H1 (cell line): ENCODE measurements around the gene SLC48A1. TPM values are rescaled to one million over a fixed set of nuclear protein-coding genes. Genes with fewer than 3 reads are reported as not detected.

Experiments used
- CTCF ChIA-PET: fragments of 300-600 bp; sonication (Branson Sonifier 250); formaldehyde crosslinking; loops from one replicate; lab custom pipeline; 2021; ENCODE audit not compliant: partially characterized antibody; lab: Charles Lee
- POLR2A ChIA-PET: fragments of 300-600 bp; sonication (Branson Sonifier 250); formaldehyde crosslinking; loops from one replicate; lab custom pipeline; 2021; ENCODE audit warnings: inconsistent platforms; ENCODE audit not compliant: partially characterized antibody; lab: Charles Lee
- DNase-seq, 2 experiments: peaks; one replicate each; pipeline versions ENCODE4 v3.0.0 to v3.0.0-alpha.2; 2010 to 2022; ENCODE audit warnings: low spot score in 2 of 2, low read depth in 1 of 2, mixed read lengths in 1 of 2
- FAIRE-seq: peaks from 2 replicates; lab custom pipeline; 2011; peaks lifted over from hg19 to GRCh38; lab: Jason Lieb, UNC
- H2AFZ ChIP-seq: 2 replicates; pipeline ENCODE4 v1.8.1; 2012; ENCODE audit warnings: low read length, inconsistent platforms
- H2AK5ac ChIP-seq: 2 replicates; pipeline ENCODE4 v1.6.1; 2013; ENCODE audit warnings: low read depth, low read length
- H2BK120ac ChIP-seq: replicated peaks from 2 replicates; pipeline ENCODE3; 2013; ENCODE audit warnings: low read depth, low read length, inconsistent platforms
- H2BK12ac ChIP-seq: 2 replicates; pipeline ENCODE4 v1.6.1; 2013; ENCODE audit warnings: low read depth, low read length
- H2BK15ac ChIP-seq: 2 replicates; pipeline ENCODE4 v1.6.1; 2013; ENCODE audit warnings: low read length
- H2BK20ac ChIP-seq: 2 replicates; pipeline ENCODE4 v1.6.1; 2013; ENCODE audit warnings: low read length
- H2BK5ac ChIP-seq: 2 replicates; pipeline ENCODE4 v1.6.1; 2013; ENCODE audit warnings: low read depth, low read length
- H3K14ac ChIP-seq: 2 replicates; pipeline ENCODE4 v1.6.1; 2013; ENCODE audit warnings: inconsistent platforms; ENCODE audit not compliant: insufficient read length
- H3K18ac ChIP-seq: 2 replicates; pipeline ENCODE4 v1.6.1; 2013; ENCODE audit warnings: low read length; ENCODE audit errors: extremely low read depth
- H3K23ac ChIP-seq: 2 replicates; pipeline ENCODE4 v1.6.1; 2013; ENCODE audit warnings: inconsistent platforms; ENCODE audit not compliant: insufficient read length
- H3K23me2 ChIP-seq: 2 replicates; pipeline ENCODE4 v1.6.1; 2013; ENCODE audit warnings: low read depth, low read length
- H3K27ac ChIP-seq: 2 replicates; pipeline ENCODE4 v1.6.1; 2011; ENCODE audit warnings: low read depth, low read length, inconsistent platforms
- H3K27me3 ChIP-seq, 4 experiments: replicated peaks in 1 of 4; 1 replicate in 1 of 4; 2 replicates in 3 of 4; pipeline versions ENCODE4 v1.6.1 to v1.8.1; 2011 to 2013; ENCODE audit warnings: low read length in 3 of 4, mild to moderate bottlenecking in 3 of 4, inconsistent platforms in 2 of 4, mixed read lengths in 2 of 4, moderate library complexity in 1 of 4; ENCODE audit not compliant: control insufficient read depth in 3 of 4, insufficient read depth in 3 of 4; ENCODE audit errors: extremely low read depth in 1 of 4
- H3K36me3 ChIP-seq, 4 experiments: 2 replicates each; pipeline versions ENCODE4 v1.6.1 to v1.8.1; 2011 to 2013; ENCODE audit warnings: mild to moderate bottlenecking in 4 of 4, low read length in 3 of 4, moderate library complexity in 2 of 4, control low read depth in 1 of 4, inconsistent platforms in 1 of 4; ENCODE audit not compliant: insufficient read depth in 4 of 4, control insufficient read depth in 2 of 4
- H3K4ac ChIP-seq: replicated peaks from 2 replicates; pipeline ENCODE3; 2013; ENCODE audit warnings: low read length, low read depth, mixed read lengths, inconsistent platforms; ENCODE audit not compliant: insufficient read length
- H3K4me1 ChIP-seq, 4 experiments: replicated peaks in 1 of 4; 1 replicate in 1 of 4; 2 replicates in 3 of 4; pipeline versions ENCODE4 v1.6.1 to v1.8.1; 2011 to 2013; ENCODE audit warnings: low read length in 3 of 4, inconsistent platforms in 2 of 4, mixed read lengths in 1 of 4; ENCODE audit not compliant: insufficient read depth in 4 of 4, control insufficient read depth in 3 of 4
- H3K4me2 ChIP-seq, 2 experiments: 2 replicates each; pipeline versions ENCODE4 v1.6.1 to v1.8.1; 2011 to 2013; ENCODE audit warnings: low read depth in 2 of 2, low read length in 2 of 2, control low read depth in 1 of 2, inconsistent platforms in 1 of 2, mild to moderate bottlenecking in 1 of 2; ENCODE audit not compliant: insufficient read depth in 1 of 2
- H3K4me3 ChIP-seq, 4 experiments: fragments of 200-600, 300-600 bp in 1 of 4; sonication (generic), shearing (Covaris generic), sonication (Bioruptor Twin) in 1 of 4; 2 replicates each; pipeline versions ENCODE4 v1.5.1 to v1.8.1; 2011 to 2016; ENCODE audit warnings: low read length in 4 of 4, low read depth in 3 of 4, control low read depth in 2 of 4, inconsistent platforms in 2 of 4, mild to moderate bottlenecking in 2 of 4, mixed read lengths in 1 of 4, moderate library complexity in 1 of 4; ENCODE audit not compliant: insufficient read depth in 2 of 4; ENCODE audit errors: extremely low read depth in 1 of 4
- H3K56ac ChIP-seq: replicated peaks from 2 replicates; pipeline ENCODE3; 2013; ENCODE audit warnings: low read depth, mild to moderate bottlenecking, mixed read lengths, low read length, inconsistent platforms; ENCODE audit not compliant: insufficient read length
- H3K79me1 ChIP-seq: 2 replicates; pipeline ENCODE4 v1.6.1; 2013; ENCODE audit warnings: low read depth, low read length, control low read depth
- H3K79me2 ChIP-seq, 2 experiments: 2 replicates each; pipeline versions ENCODE4 v1.6.1 to v1.8.1; 2012 to 2013; ENCODE audit warnings: low read length in 2 of 2, mild to moderate bottlenecking in 2 of 2, inconsistent platforms in 1 of 2; ENCODE audit not compliant: insufficient read depth in 2 of 2, control insufficient read depth in 1 of 2
- H3K9ac ChIP-seq, 4 experiments: replicated peaks in 1 of 4; 1 replicate in 1 of 4; 2 replicates in 3 of 4; pipeline versions ENCODE4 v1.6.1 to v1.8.1; 2011 to 2013; ENCODE audit warnings: low read depth in 3 of 4, low read length in 3 of 4, control low read depth in 2 of 4, mild to moderate bottlenecking in 2 of 4, moderate library complexity in 2 of 4, inconsistent platforms in 1 of 4; ENCODE audit errors: extremely low read depth in 1 of 4
- H3K9me3 ChIP-seq, 2 experiments: 2 replicates each; pipeline versions ENCODE4 v1.6.1 to v1.8.1; 2012 to 2013; ENCODE audit warnings: mild to moderate bottlenecking in 2 of 2, moderate library complexity in 2 of 2, control low read depth in 1 of 2, inconsistent platforms in 1 of 2, low read depth in 1 of 2, low read length in 1 of 2, mixed read lengths in 1 of 2; ENCODE audit not compliant: insufficient read depth in 2 of 2
- H4K20me1 ChIP-seq, 2 experiments: replicated peaks in 1 of 2; 2 replicates each; pipeline versions ENCODE3 to v1.8.1; 2011 to 2013; ENCODE audit warnings: inconsistent platforms in 2 of 2, low read length in 2 of 2, mild to moderate bottlenecking in 1 of 2; ENCODE audit not compliant: insufficient read depth in 2 of 2, control insufficient read depth in 1 of 2
- H4K5ac ChIP-seq: 2 replicates; pipeline ENCODE4 v1.6.1; 2013; ENCODE audit warnings: low read length, low read depth, mixed read lengths, inconsistent platforms; ENCODE audit not compliant: insufficient read length
- H4K8ac ChIP-seq: 2 replicates; pipeline ENCODE4 v1.8.0; 2013; ENCODE audit warnings: mild to moderate bottlenecking, moderate library complexity, low read length, inconsistent platforms; ENCODE audit not compliant: insufficient read depth; ENCODE audit errors: extremely low read depth
- H4K91ac ChIP-seq: replicated peaks from 2 replicates; pipeline ENCODE3; 2013; ENCODE audit warnings: low read length, mixed read lengths, inconsistent platforms; ENCODE audit not compliant: insufficient read length
- CBX8 ChIP-seq: fragments of 300-800, 300-1000 bp; sonication (generic); IDR thresholded peaks from 2 replicates; pipeline ENCODE4 v1.7.1; 2016; ENCODE audit warnings: low read depth, low read length, borderline replicate concordance
- E2F6 ChIP-seq: IDR thresholded peaks from 2 replicates; pipeline ENCODE4 v1.6.1; 2012; ENCODE audit warnings: inconsistent platforms
- EGR1 ChIP-seq: IDR thresholded peaks from 2 replicates; pipeline ENCODE4 v1.6.1; 2011; ENCODE audit warnings: low read depth, low read length, borderline replicate concordance
- HDAC2 ChIP-seq, 2 experiments: fragments of 300-600 bp in 1 of 2; sonication (generic) in 1 of 2; IDR thresholded peaks; 2 replicates each; pipeline ENCODE4 v1.6.1; 2011 to 2012; ENCODE audit warnings: low read depth in 2 of 2, low read length in 2 of 2, mild to moderate bottlenecking in 2 of 2, moderate library complexity in 2 of 2, borderline replicate concordance in 1 of 2, inconsistent platforms in 1 of 2
- HDAC6 ChIP-seq: IDR thresholded peaks from one replicate; pipeline ENCODE4 v1.7.1; 2012; ENCODE audit warnings: low read depth, mild to moderate bottlenecking, inconsistent platforms, low read length, moderate library complexity
- RAD21 ChIP-seq, 2 experiments: IDR thresholded peaks in 1 of 2; conservative IDR thresholded peaks in 1 of 2; 2 replicates each; pipeline ENCODE4 v1.6.1; 2011; ENCODE audit warnings: low read depth in 2 of 2, low read length in 2 of 2, improper control_type of control experiment in 1 of 2, inconsistent platforms in 1 of 2, mild to moderate bottlenecking in 1 of 2, moderate library complexity in 1 of 2
- SP2 ChIP-seq: IDR thresholded peaks from 2 replicates; pipeline ENCODE4 v1.6.1; 2012; ENCODE audit warnings: mild to moderate bottlenecking, low read length, inconsistent platforms
- TCF12 ChIP-seq: IDR thresholded peaks from 2 replicates; pipeline ENCODE4 v1.6.1; 2011; ENCODE audit warnings: low read depth, mild to moderate bottlenecking, low read length
- YY1 ChIP-seq: IDR thresholded peaks from 2 replicates; pipeline ENCODE4 v1.6.1; 2011; ENCODE audit warnings: low read depth, mild to moderate bottlenecking, low read length
- WGBS, 2 experiments: shearing (Covaris generic) in 1 of 2; methylation state at CpG; one replicate each; pipeline versions ENCODE4 v1.1.6 to v1.1.7; 2013 to 2015; ENCODE audit warnings: low lambda C conversion rate in 2 of 2, mixed read lengths in 2 of 2, inconsistent platforms in 1 of 2, low coverage in 1 of 2, missing lambda C conversion rate in 1 of 2; ENCODE audit not compliant: insufficient replicate concordance in 2 of 2, insufficient coverage in 1 of 2, insufficient read length in 1 of 2; ENCODE audit errors: extremely low coverage in 1 of 2, missing lambda C conversion rate in 1 of 2; 5-methylcytosine and 5-hydroxymethylcytosine counted together
- polyA plus RNA-seq, 7 experiments: library from polyadenylated mRNA; depleted of rRNA in 3 of 7; stranded (reverse) in 5 of 7; unstranded in 2 of 7; fragments of >200 nt in 5 of 7; fragments of 200-250 nt in 2 of 7; gene quantifications; 1 replicate in 5 of 7; 2 replicates in 1 of 7; 4 replicates in 1 of 7; pipeline versions ENCODE4 v1.2.1 to v1.2.3, GENCODE V29; 2011 to 2013; ENCODE audit warnings: missing spikeins in 2 of 7, mixed read lengths in 2 of 7
- total RNA-seq: library from RNA; stranded (reverse); fragmentation: NEBNext Ultra II Directional; extraction: Animal tissue kit (Norgen Biotek cat#: 25700); gene quantifications from 2 replicates; pipeline ENCODE4 v1.2.1, GENCODE V29; 2021

SLC48A1 gene
- total and polyA plus RNA-seq, 2 of the 8 experiments (the other 6 are each of a cell fraction or from before 2014, with no cell fraction given), result 9.5 to 14.1 TPM

- Histone ChIP-seq H2BK12ac (no peak overlapping the region), H2BK120ac (no peak overlapping the region), H3K4me2 (no peak overlapping the region), H3K27ac (no peak overlapping the region), H3K36me3 (no peaks in the 10 kb centered on the region), H3K18ac (no peak overlapping the region), H3K4me3 (no peak overlapping the region), H4K8ac (no peak overlapping the region), H2BK15ac (no peak overlapping the region), H3K27me3 (0 out of 7 replicates have a peak, but pooled peaks cover 0 to 2% (median 0%) of the 10 kb centered on the region in 4 experiments), H2BK5ac (no peak overlapping the region), H3K56ac (no peak overlapping the region), H4K91ac (no peak overlapping the region), H2BK20ac (no peak overlapping the region), H3K79me1 (no peaks in the 10 kb centered on the region), H3K23ac (no peak overlapping the region), H3K4me1 (peaks cover 0 to under 1% (median 0%) of the 10 kb centered on the region in 4 experiments; a peak in 2 of 7 replicates), H3K9ac (no peak overlapping the region), H2AFZ (no peak overlapping the region), H3K14ac (no peak overlapping the region), H3K23me2 (no peaks in the 10 kb centered on the region), H4K5ac (no peak overlapping the region), H3K9me3 (no peaks in the 10 kb centered on the region), H2AK5ac (no peak overlapping the region), H4K20me1 (no peaks in the 10 kb centered on the region), H3K79me2 (no peaks in the 10 kb centered on the region), H3K4ac (no peak overlapping the region)
- DNase-seq (no peak), FAIRE-seq (no peak)
- ChIA-PET POLR2A (interaction anchor here (1.5 kb wide), 1 partner anchor 12 kb away, joined by 4 read pairs; no protein-coding TSS in a partner anchor), CTCF (interaction anchor here (23.1 to 64.6 kb wide), 3 partner anchors 15 to 50 kb away, joined by 460 to 2442 read pairs (median 892); partner anchors contain the start of genes RAPGEF3 and SLC48A1)
- no peak for TF ChIP-seq HDAC2 (IDR thresholded peaks at IDR 0.05; ENCODE audit: borderline replicate concordance in 1 of 2, low read depth in 2 of 2, low read length in 2 of 2)
- no peak for TF ChIP-seq CBX8
- TF ChIP-seq RAD21 (IDR thresholded peaks at IDR 0.05 in 1 of 2, conservative IDR thresholded peaks at IDR 0.05 in 1 of 2; ENCODE audit: low read depth in 2 of 2, low read length in 2 of 2), result no peak
- TF ChIP-seq HDAC6, result no peak
- no peak for TF ChIP-seq YY1
- TF ChIP-seq SP2, result no peak
- TF ChIP-seq TCF12, result no peak
- TF ChIP-seq EGR1, result no peak
- no peak for TF ChIP-seq E2F6
- WGBS, 2 experiments, result 74% methylated on average over 3 of the region's 3 CpGs; no CpG with 5 or more reads in 1 of the 2 experiments
These were observed 43.8 kb upstream of the SLC48A1 start for GRCh38 chr12:47729233-47729632.
